B cell (primary cell): Measurements from ENCODE around the gene NTHL1. TPM values are rescaled to one million over a fixed set of nuclear protein-coding genes. Genes with fewer than 3 reads are reported as not detected.

Experiments used
- ATAC-seq: fragments of 200-7000 bp; cut with Tn5 transposase; one replicate; pipeline ENCODE4 v1.10.0; 2021; ENCODE audit warnings: low read depth, mild to moderate bottlenecking, moderate number of reproducible peaks, moderate library complexity
- CTCF ChIA-PET: fragments of 350-600 bp; sonication (Branson Sonifier 250); formaldehyde crosslinking; loops from one replicate; lab custom pipeline; 2021; ENCODE audit warnings: antibody characterized with exemption, inconsistent platforms; lab: Charles Lee
- POLR2A ChIA-PET: fragments of 350-600 bp; sonication (Branson Sonifier 250); formaldehyde crosslinking; loops from one replicate; lab custom pipeline; 2021; ENCODE audit warnings: antibody characterized with exemption; lab: Charles Lee
- DNase-seq: peaks from one replicate; pipeline ENCODE4 v3.0.0; 2013
- H2AFZ ChIP-seq: 2 replicates; pipeline ENCODE4 v1.6.1; 2012; ENCODE audit warnings: mild to moderate bottlenecking, low read depth, low read length; ENCODE audit not compliant: insufficient read depth, poor library complexity, severe bottlenecking
- H3K27ac ChIP-seq, 2 donors: 1 replicate in 1 of 2; 2 replicates in 1 of 2; pipeline ENCODE4 v1.5.1; 2012 to 2013; ENCODE audit warnings: low read length in 2 of 2, mild to moderate bottlenecking in 2 of 2, moderate library complexity in 1 of 2
- H3K27me3 ChIP-seq, 4 experiments: fragments of 200-600 bp in 1 of 4; sonication (generic) in 1 of 4; replicated peaks in 1 of 4; 1 replicate in 2 of 4; 2 replicates in 2 of 4; pipeline versions ENCODE4 v1.6.1 to v1.7.0; 2013 to 2016; ENCODE audit warnings: low read length in 3 of 4, mild to moderate bottlenecking in 2 of 4, mixed read lengths in 1 of 4, moderate library complexity in 1 of 4; ENCODE audit not compliant: insufficient read depth in 4 of 4, control insufficient read depth in 3 of 4; ENCODE audit errors: control extremely low read depth in 1 of 4
- H3K36me3 ChIP-seq, 2 experiments: replicated peaks in 1 of 2; 1 replicate in 1 of 2; 2 replicates in 1 of 2; pipeline versions ENCODE4 v1.6.1 to v1.7.1; 2013; ENCODE audit warnings: low read length in 1 of 2; ENCODE audit not compliant: insufficient read depth in 2 of 2, control insufficient read depth in 1 of 2; ENCODE audit errors: control extremely low read depth in 1 of 2, extremely low read depth in 1 of 2
- H3K4me1 ChIP-seq, 2 donors: fragments of 200-600 bp in 1 of 2; sonication (generic) in 1 of 2; 1 replicate in 1 of 2; 2 replicates in 1 of 2; pipeline versions ENCODE4 v1.5.1 to v1.6.1; 2013 to 2017; ENCODE audit warnings: low read length in 2 of 2; ENCODE audit not compliant: control insufficient read depth in 2 of 2, insufficient read depth in 2 of 2
- H3K4me2 ChIP-seq: replicated peaks from 2 replicates; pipeline ENCODE3; 2012; ENCODE audit warnings: mild to moderate bottlenecking, low read depth, low read length; ENCODE audit not compliant: poor library complexity, severe bottlenecking
- H3K4me3 ChIP-seq, 5 experiments: fragments of 200-600 bp in 1 of 5; sonication (generic) in 1 of 5; 1 replicate in 3 of 5; 2 replicates in 2 of 5; pipeline versions ENCODE4 v1.5.1 to v1.7.0; 2011 to 2016; ENCODE audit warnings: low read length in 4 of 5, mild to moderate bottlenecking in 4 of 5, low read depth in 2 of 5, control low read depth in 1 of 5, moderate library complexity in 1 of 5; ENCODE audit not compliant: insufficient read depth in 1 of 5; ENCODE audit errors: control extremely low read depth in 1 of 5, extremely low read depth in 1 of 5
- H3K79me2 ChIP-seq: fragments of 200-600 bp; sonication (generic); one replicate; pipeline ENCODE4 v1.6.0; 2016; ENCODE audit warnings: low read length; ENCODE audit not compliant: control insufficient read depth, insufficient read depth
- H3K9ac ChIP-seq: fragments of 200-600 bp; sonication (generic); 2 replicates; pipeline ENCODE4 v1.6.1; 2017; ENCODE audit warnings: mild to moderate bottlenecking, low read length, moderate library complexity
- H3K9me3 ChIP-seq, 3 donors: one replicate each; pipeline versions ENCODE4 v1.6.1 to v1.7.1; 2013; ENCODE audit warnings: low read length in 2 of 3; ENCODE audit not compliant: control insufficient read depth in 2 of 3, insufficient read depth in 1 of 3; ENCODE audit errors: control extremely low read depth in 1 of 3
- H4K20me1 ChIP-seq: 2 replicates; pipeline ENCODE4 v1.6.0; 2012; ENCODE audit warnings: mild to moderate bottlenecking, low read length; ENCODE audit not compliant: insufficient read depth, control insufficient read depth, poor library complexity, severe bottlenecking
- H3K27ac Mint-ChIP-seq: one replicate; pipeline ENCODE4 v1.8.0; 2021; ENCODE audit warnings: mixed read lengths
- H3K27me3 Mint-ChIP-seq: one replicate; pipeline ENCODE4 v1.8.0; 2021; ENCODE audit warnings: mixed read lengths
- H3K4me1 Mint-ChIP-seq: one replicate; pipeline ENCODE4 v1.8.0; 2021; ENCODE audit warnings: mixed read lengths
- H3K4me3 Mint-ChIP-seq: one replicate; pipeline ENCODE4 v1.8.0; 2021; ENCODE audit warnings: mixed read lengths
- H3K9me3 Mint-ChIP-seq: one replicate; pipeline ENCODE4 v1.8.0; 2022; ENCODE audit warnings: mixed read lengths; ENCODE audit not compliant: insufficient read depth
- CTCF ChIP-seq: fragments of 200-600 bp; IDR thresholded peaks from one replicate; pipeline ENCODE4 v1.8.0; 2022; ENCODE audit warnings: antibody characterized with exemption, mild to moderate bottlenecking
- EZH2 ChIP-seq: IDR thresholded peaks from 2 replicates; pipeline ENCODE4 v1.6.1; 2012; ENCODE audit warnings: borderline replicate concordance, low read depth, mild to moderate bottlenecking, moderate library complexity, low read length; ENCODE audit not compliant: insufficient read depth, poor library complexity, severe bottlenecking
- WGBS: methylation state at CpG from one replicate; pipeline ENCODE4 v1.1.5; 2013; ENCODE audit warnings: missing lambda C conversion rate; ENCODE audit not compliant: insufficient coverage; 5-methylcytosine and 5-hydroxymethylcytosine counted together
- intact Hi-C: fragments of 100-400 bp; cut with micrococcal nuclease; formaldehyde crosslinking; loops from one replicate; pipeline ENCODE4 v1.10.0; 2022
- polyA plus RNA-seq: library from polyadenylated mRNA; depleted of rRNA; stranded (reverse); fragments of >200 nt; gene quantifications from 2 replicates; pipeline ENCODE4 v1.2.3, GENCODE V29; 2012
- total RNA-seq, 2 donors: library from RNA; stranded (reverse); fragments of 120-200 nt in 1 of 2; gene quantifications; 1 replicate in 1 of 2; 2 replicates in 1 of 2; pipeline versions ENCODE4 v1.2.3 to v1.2.4, GENCODE V29; 2013 to 2022

The NTHL1 gene
- total and polyA plus RNA-seq, 2 donors (not counting 1 experiment from before 2014, with no cell fraction given), result 17.5 to 27.6 TPM

- H4K20me1 ChIP-seq, result no peaks in the 10 kb centered on the region
- H3K27me3 Mint-ChIP-seq, result no peaks in the 10 kb centered on the region
- no peak overlapping the region for H3K4me2 ChIP-seq
- H3K79me2 ChIP-seq, result no peaks in the 10 kb centered on the region
- no peaks in the 10 kb centered on the region for H3K27me3 ChIP-seq
- no peak overlapping the region for H3K4me3 ChIP-seq
- H3K36me3 ChIP-seq, result peaks cover 0 to 12% of the 10 kb centered on the region in 2 experiments
- no peak overlapping the region for H3K27ac Mint-ChIP-seq
- H3K9me3 ChIP-seq, result no peaks in the 10 kb centered on the region
- ATAC-seq, result no peak
- ChIA-PET POLR2A (no interaction called here), CTCF (no interaction called here)
- H3K27ac ChIP-seq, result no peak overlapping the region
- DNase-seq, result no peak
- TF ChIP-seq CTCF, result no peak
- no peak for TF ChIP-seq EZH2
- no peaks in the 10 kb centered on the region for H3K9me3 Mint-ChIP-seq
- 97% methylated on average over 24 of the region's 26 CpGs for WGBS
- H3K9ac ChIP-seq, result no peak overlapping the region
- H3K4me1 Mint-ChIP-seq, result no peaks in the 10 kb centered on the region
- no peak overlapping the region for H2AFZ ChIP-seq
- intact Hi-C loops, result no loop called here
- H3K4me1 ChIP-seq, result no peaks in the 10 kb centered on the region
- H3K4me3 Mint-ChIP-seq, result no peak overlapping the region
Measured at GRCh38 chr16:2095315-2095853, 47.8 kb upstream of the NTHL1 start.

GRCh38 chr16:2093793-2094192 lies 46.2 kb upstream of the NTHL1 start:
- WGBS, result 97% methylated on average over 15 of the region's 15 CpGs
- POLR2A ChIA-PET, result no interaction called here

More at GRCh38 chr16:2093793-2094192, 46.2 kb upstream of the NTHL1 start:
- no peak for DNase-seq
- Histone ChIP-seq H3K79me2 (no peaks in the 10 kb centered on the region), H4K20me1 (no peaks in the 10 kb centered on the region), H3K4me1 (no peaks in the 10 kb centered on the region), H3K9ac (no peak overlapping the region), H3K4me3 (no peak overlapping the region), H3K36me3 (peaks cover 0 to 24% of the 10 kb centered on the region in 2 experiments), H3K27me3 (no peaks in the 10 kb centered on the region), H3K27ac (no peak overlapping the region), H3K9me3 (no peaks in the 10 kb centered on the region), H2AFZ (no peak overlapping the region), H3K4me2 (no peak overlapping the region)
- no peak for ATAC-seq
- no peak overlapping the region for H3K4me3 Mint-ChIP-seq
- intact Hi-C loops, result no loop called here
- H3K27me3 Mint-ChIP-seq, result no peaks in the 10 kb centered on the region
- CTCF ChIA-PET, result no interaction called here
- TF ChIP-seq CTCF, result no peak
- no peak for TF ChIP-seq EZH2
- H3K27ac Mint-ChIP-seq, result no peak overlapping the region
- H3K4me1 Mint-ChIP-seq, result no peaks in the 10 kb centered on the region
- no peaks in the 10 kb centered on the region for H3K9me3 Mint-ChIP-seq
